Astrocyte (in vitro differentiated cells and primary cell): ENCODE measurements around the gene ITGB3. TPM values are rescaled to one million over a fixed set of nuclear protein-coding genes. Genes with fewer than 3 reads are reported as not detected.

Source experiments
- DNase-seq: peaks from one replicate; pipeline ENCODE4 v3.0.0-alpha.2; 2010; ENCODE audit warnings: low read depth
- FAIRE-seq: peaks from 2 replicates; lab custom pipeline; 2011; peaks lifted over from hg19 to GRCh38; lab: Jason Lieb, UNC
- H2AFZ ChIP-seq: 2 replicates; pipeline ENCODE4 v1.6.0; 2012; ENCODE audit warnings: low read depth, low read length, inconsistent platforms
- H3K27ac ChIP-seq: 2 replicates; pipeline ENCODE4 v1.5.1; 2011; ENCODE audit warnings: low read depth, low read length, inconsistent platforms
- H3K27me3 ChIP-seq: 2 replicates; pipeline ENCODE4 v1.6.0; 2011; ENCODE audit warnings: low read length, inconsistent platforms; ENCODE audit not compliant: insufficient read depth
- H3K36me3 ChIP-seq: 2 replicates; pipeline ENCODE4 v1.5.1; 2011; ENCODE audit warnings: low read length, inconsistent platforms; ENCODE audit not compliant: insufficient read depth
- H3K4me1 ChIP-seq: 2 replicates; pipeline ENCODE4 v1.5.1; 2011; ENCODE audit warnings: low read length, inconsistent platforms; ENCODE audit not compliant: insufficient read depth
- H3K4me2 ChIP-seq: 2 replicates; pipeline ENCODE4 v1.6.0; 2012; ENCODE audit warnings: low read length, inconsistent platforms
- H3K4me3 ChIP-seq: 2 replicates; pipeline ENCODE4 v1.5.1; 2011; ENCODE audit warnings: low read depth, mild to moderate bottlenecking, low read length, inconsistent platforms; ENCODE audit not compliant: insufficient read depth
- H3K79me2 ChIP-seq: 2 replicates; pipeline ENCODE4 v1.6.0; 2012; ENCODE audit warnings: mild to moderate bottlenecking, low read length, inconsistent platforms; ENCODE audit not compliant: insufficient read depth
- H3K9ac ChIP-seq: 2 replicates; pipeline ENCODE4 v1.6.0; 2012; ENCODE audit warnings: mild to moderate bottlenecking, low read length, inconsistent platforms
- H3K9me3 ChIP-seq: 2 replicates; pipeline ENCODE4 v1.5.1; 2012; ENCODE audit warnings: low read depth, mild to moderate bottlenecking, low read length, inconsistent platforms; ENCODE audit not compliant: insufficient read depth
- H4K20me1 ChIP-seq: 2 replicates; pipeline ENCODE4 v1.6.0; 2012; ENCODE audit warnings: low read length, inconsistent platforms; ENCODE audit not compliant: insufficient read depth
- H3K27ac Mint-ChIP-seq: one replicate; pipeline ENCODE4 v1.8.0; 2021; ENCODE audit warnings: mild to moderate bottlenecking, mixed read lengths; ENCODE audit not compliant: unreplicated experiment
- H3K27me3 Mint-ChIP-seq: one replicate; pipeline ENCODE4 v1.8.0; 2021; ENCODE audit warnings: low read depth, mixed read lengths; ENCODE audit not compliant: unreplicated experiment
- H3K36me3 Mint-ChIP-seq: one replicate; pipeline ENCODE4 v1.8.0; 2021; ENCODE audit warnings: low read depth, mixed read lengths; ENCODE audit not compliant: unreplicated experiment
- H3K4me1 Mint-ChIP-seq: one replicate; pipeline ENCODE4 v1.8.0; 2021; ENCODE audit warnings: low read depth, mixed read lengths; ENCODE audit not compliant: unreplicated experiment
- H3K4me3 Mint-ChIP-seq: one replicate; pipeline ENCODE4 v1.8.0; 2021; ENCODE audit warnings: mild to moderate bottlenecking, moderate library complexity, mixed read lengths; ENCODE audit not compliant: unreplicated experiment
- H3K9me3 Mint-ChIP-seq: one replicate; pipeline ENCODE4 v1.8.0; 2021; ENCODE audit warnings: mild to moderate bottlenecking, mixed read lengths; ENCODE audit not compliant: unreplicated experiment
- CTCF ChIP-seq: IDR thresholded peaks from 2 replicates; pipeline ENCODE4 v1.5.1; 2011; ENCODE audit warnings: low read depth, mild to moderate bottlenecking, inconsistent platforms, low read length, moderate library complexity; ENCODE audit not compliant: insufficient read depth
- EZH2 ChIP-seq: IDR thresholded peaks from 2 replicates; pipeline ENCODE4 v1.6.1; 2012; ENCODE audit warnings: mild to moderate bottlenecking, low read length, inconsistent platforms; ENCODE audit not compliant: insufficient read depth
- total RNA-seq: library from RNA; stranded (reverse); gene quantifications from 2 replicates; pipeline ENCODE4 v1.2.1, GENCODE V29; 2021

The ITGB3 gene
- total RNA-seq, 1 donor from 2014 or later: 44.0 TPM

GRCh38 chr17:47301161-47301560 is 47.5 kb downstream of the ITGB3 start:
- peaks cover 2% of the 10 kb centered on the region for H3K27me3 Mint-ChIP-seq
- DNase-seq (no peak), FAIRE-seq (no peak)
- peak overlapping the region; percentile 40 for H3K4me3 Mint-ChIP-seq
- H3K79me2 ChIP-seq: no peaks in the 10 kb centered on the region
- peaks cover 3% of the 10 kb centered on the region for H3K36me3 ChIP-seq
- H3K4me1 ChIP-seq: peaks cover 13% of the 10 kb centered on the region
- H3K36me3 Mint-ChIP-seq: peaks cover 54% of the 10 kb centered on the region
- peaks cover 3% of the 10 kb centered on the region for H3K9me3 ChIP-seq
- no peaks in the 10 kb centered on the region for H3K27me3 ChIP-seq
- TF ChIP-seq CTCF: no peak
- no peak for TF ChIP-seq EZH2
- no peak overlapping the region for H3K27ac ChIP-seq
- H3K4me1 Mint-ChIP-seq: peaks cover 15% of the 10 kb centered on the region
- no peak overlapping the region for H3K27ac Mint-ChIP-seq
- H3K4me2 ChIP-seq: no peak overlapping the region
- H4K20me1 ChIP-seq: no peaks in the 10 kb centered on the region
- no peak overlapping the region for H3K4me3 ChIP-seq
- H3K9me3 Mint-ChIP-seq: peaks cover 6% of the 10 kb centered on the region
- no peak overlapping the region for H2AFZ ChIP-seq
- no peak overlapping the region for H3K9ac ChIP-seq

GRCh38 chr17:47301831-47302230 is 48.2 kb downstream of the ITGB3 start:
- Histone ChIP-seq H4K20me1 (no peaks in the 10 kb centered on the region), H2AFZ (no peak overlapping the region), H3K9me3 (peaks cover 3% of the 10 kb centered on the region), H3K9ac (no peak overlapping the region), H3K36me3 (peaks cover 3% of the 10 kb centered on the region), H3K4me2 (no peak overlapping the region), H3K27ac (no peak overlapping the region), H3K4me1 (peaks cover 14% of the 10 kb centered on the region), H3K79me2 (no peaks in the 10 kb centered on the region), H3K4me3 (no peak overlapping the region), H3K27me3 (no peaks in the 10 kb centered on the region)
- Mint-ChIP-seq H3K36me3 (peaks cover 51% of the 10 kb centered on the region), H3K4me3 (no peak overlapping the region), H3K27me3 (peaks cover 2% of the 10 kb centered on the region), H3K27ac (no peak overlapping the region), H3K4me1 (peaks cover 18% of the 10 kb centered on the region), H3K9me3 (peaks cover 6% of the 10 kb centered on the region)
- TF ChIP-seq EZH2: no peak
- FAIRE-seq: no peak
- DNase-seq: no peak

GRCh38 chr17:47304186-47304585 is 50.6 kb downstream of the ITGB3 start:
- Mint-ChIP-seq H3K9me3 (peaks cover 4% of the 10 kb centered on the region), H3K27ac (no peak overlapping the region), H3K4me1 (peaks cover 18% of the 10 kb centered on the region), H3K36me3 (peaks cover 44% of the 10 kb centered on the region), H3K4me3 (no peak overlapping the region), H3K27me3 (no peaks in the 10 kb centered on the region)
- no peaks in the 10 kb centered on the region for H4K20me1 ChIP-seq
- no peak overlapping the region for H3K4me2 ChIP-seq
- H3K27me3 ChIP-seq: no peaks in the 10 kb centered on the region
- H3K27ac ChIP-seq: no peak overlapping the region
- H3K9ac ChIP-seq: no peak overlapping the region
- peaks cover 3% of the 10 kb centered on the region for H3K36me3 ChIP-seq
- DNase-seq (no peak), FAIRE-seq (no peak)
- no peak overlapping the region for H2AFZ ChIP-seq
- H3K4me1 ChIP-seq: peaks cover 14% of the 10 kb centered on the region
- no peaks in the 10 kb centered on the region for H3K79me2 ChIP-seq
- no peak overlapping the region for H3K4me3 ChIP-seq
- TF ChIP-seq CTCF (no peak), EZH2 (no peak)
- peaks cover 3% of the 10 kb centered on the region for H3K9me3 ChIP-seq
